HG03439 (cell line): ENCODE results near the gene PLA2G2D.
"Not testable (repeated sequence)": the region's sequence is repeated elsewhere in the genome, so short reads cannot be mapped to it uniquely, and the experiment has no call there.

Experiments used
- ATAC-seq: cut with Tn5 transposase; IDR thresholded peaks from one replicate; pipeline ENCODE4 v1.9.1; 2021; ENCODE audit warnings: mild to moderate bottlenecking, moderate library complexity; ENCODE audit not compliant: unreplicated experiment

Gene PLA2G2D

GRCh38 chr1:20143318-20143717 lies 24.0 kb upstream of the PLA2G2D start:
- no peak for ATAC-seq

- no peak for ATAC-seq
Measured at GRCh38 chr1:20142001-20142710, 22.8 kb upstream of the PLA2G2D start.

DNA sequence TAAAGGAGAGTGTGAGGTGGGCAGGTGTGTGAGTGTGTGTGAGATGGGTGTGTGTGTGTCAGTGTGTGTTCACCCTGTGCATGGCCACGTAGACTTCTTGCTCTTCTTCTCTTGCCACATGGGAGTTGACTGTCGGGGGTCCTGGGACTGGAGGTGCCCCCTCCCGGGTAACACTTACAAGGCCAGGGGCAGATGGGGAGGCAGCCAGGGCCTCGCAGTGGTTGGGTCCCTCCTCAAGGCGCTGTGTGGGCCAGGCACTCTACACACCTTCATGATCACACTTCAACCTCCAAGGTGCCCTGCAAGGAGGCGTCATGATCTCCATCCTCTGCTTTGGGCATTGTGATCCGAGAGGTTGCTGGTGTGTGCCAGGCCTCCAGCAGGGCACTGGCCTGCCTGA lies 22.1 kb upstream of the PLA2G2D start:
- no peak for ATAC-seq

DNA sequence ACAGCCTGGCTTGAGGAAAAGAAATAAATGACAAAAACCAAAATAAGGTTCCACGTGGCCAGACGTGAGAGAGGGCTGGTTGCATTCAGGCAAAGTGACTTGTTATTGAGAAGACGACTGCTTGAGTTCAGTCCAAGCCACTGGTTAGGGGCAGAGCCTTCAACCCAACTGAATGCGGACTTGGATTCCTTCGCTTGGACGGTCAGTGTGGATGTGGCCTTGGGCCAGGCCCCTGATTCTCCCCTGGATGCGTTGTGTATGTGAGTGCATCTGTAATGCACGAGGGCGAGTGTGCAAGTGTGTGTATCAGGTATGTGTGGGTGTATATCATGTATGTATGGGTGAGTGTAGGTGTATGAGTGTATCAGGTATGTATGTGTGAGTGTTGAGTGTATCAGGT lies 21.7 kb upstream of the PLA2G2D start:
- no peak for ATAC-seq

DNA sequence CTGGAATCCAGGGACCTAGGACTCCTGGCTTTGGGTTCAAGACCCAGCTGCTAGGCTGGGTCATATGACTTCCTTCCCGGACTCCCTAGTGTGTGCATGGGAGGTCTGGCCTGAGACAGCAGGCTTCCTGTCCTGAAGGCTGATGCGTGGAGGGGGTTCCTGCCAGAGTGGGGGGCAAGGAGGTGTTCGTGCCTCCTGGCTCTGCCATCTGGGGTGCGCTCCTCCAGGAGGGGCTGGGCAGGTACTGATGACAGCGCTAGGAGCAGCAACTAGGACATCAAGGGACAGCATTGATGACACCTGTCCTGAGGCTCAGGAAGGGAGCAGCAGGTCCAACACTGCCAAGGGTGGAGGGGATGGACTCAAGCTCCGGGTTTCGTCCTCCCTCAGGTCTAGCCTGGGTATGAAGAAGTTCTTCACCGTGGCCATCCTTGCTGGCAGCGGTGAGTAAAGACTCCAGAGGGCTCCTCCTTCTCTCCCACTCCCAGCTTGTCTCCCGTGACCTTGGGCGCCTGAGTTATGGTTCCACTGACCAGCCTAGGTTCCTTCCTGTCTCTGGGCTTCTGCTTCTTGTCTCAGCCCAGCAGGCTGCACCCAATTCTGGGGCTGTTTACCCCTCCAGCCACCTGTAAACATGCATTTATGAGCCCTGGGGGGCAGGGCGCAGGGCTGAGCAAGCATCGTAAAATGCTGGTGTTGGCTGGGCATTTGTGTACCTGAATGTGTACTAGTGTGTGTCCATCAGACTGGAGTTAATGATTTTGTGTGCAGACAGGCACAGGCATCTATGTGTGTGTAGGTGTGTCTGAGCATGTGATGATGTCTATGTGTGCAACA lies 20.7 kb upstream of the PLA2G2D start:
- no peak for ATAC-seq

- no peak for ATAC-seq
Measured at GRCh38 chr1:20138961-20139550, 19.7 kb upstream of the PLA2G2D start, which contains the start of gene PLA2G2F. TSS of gene PLA2G2F (plus strand) at chr1:20139323. CDS start at chr1:20139428, 105 bp downstream.

- ATAC-seq = no peak
Measured at GRCh38 chr1:20138346-20138745, 19.0 kb upstream of the PLA2G2D start.

DNA sequence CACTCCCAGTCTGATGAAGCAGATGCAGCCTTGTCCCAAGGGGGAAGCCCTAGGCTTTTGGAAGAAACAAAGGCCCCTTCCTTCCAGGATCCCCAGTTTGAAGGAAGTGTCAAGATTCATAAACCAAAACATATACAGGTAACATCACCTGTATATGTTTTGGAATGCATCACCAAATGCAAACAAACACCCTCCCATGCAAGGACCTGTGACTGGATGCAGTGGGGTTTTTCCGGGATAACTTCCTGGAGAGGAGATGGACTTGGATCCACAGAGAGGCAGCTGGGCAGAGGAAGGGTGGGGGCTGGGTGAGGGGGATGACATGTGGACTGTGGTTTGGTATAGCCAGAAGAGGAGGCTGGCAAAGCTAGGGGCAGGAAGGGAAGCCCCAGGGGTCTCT lies 18.3 kb upstream of the PLA2G2D start:
- no peak for ATAC-seq

DNA sequence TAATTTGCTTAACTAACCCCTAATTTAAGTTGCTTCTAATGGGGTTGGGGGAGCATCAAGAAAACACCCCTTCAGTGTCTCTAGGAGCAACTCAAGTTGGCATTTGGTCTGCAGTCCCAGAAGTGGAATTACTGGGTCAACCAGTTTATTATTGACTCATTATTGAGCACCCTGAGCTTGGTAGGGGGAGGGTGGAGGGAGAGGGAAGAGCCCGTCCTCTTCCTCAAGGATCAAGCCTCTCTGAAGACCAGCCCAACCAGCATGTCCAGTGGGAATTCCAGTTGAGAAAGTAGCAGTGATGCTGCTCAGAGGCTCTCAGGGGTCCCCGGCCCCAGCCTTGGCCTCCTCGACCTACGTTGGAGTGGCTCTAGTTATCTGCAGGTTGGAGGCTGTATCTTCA lies 17.7 kb upstream of the PLA2G2D start:
- ATAC-seq = no peak

DNA sequence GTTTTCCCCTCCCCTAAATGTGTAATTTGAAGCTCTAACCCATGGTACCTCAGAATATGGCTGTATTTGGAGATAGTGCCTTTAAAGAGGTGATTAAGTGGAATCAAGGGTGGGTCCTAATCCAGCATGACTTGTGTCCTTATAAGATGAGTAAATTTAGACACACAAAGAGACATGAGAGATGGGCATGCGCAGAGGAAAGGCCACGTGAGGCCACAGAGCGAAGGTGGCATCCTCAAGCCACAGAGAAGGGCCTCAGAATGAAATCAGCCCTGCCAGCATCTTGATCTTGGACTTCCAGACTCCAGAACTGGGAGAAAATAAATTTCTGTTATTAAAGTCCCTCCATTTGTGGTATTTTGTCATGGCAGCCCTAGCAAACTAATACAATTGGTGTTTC lies 16.9 kb upstream of the PLA2G2D start:
- ATAC-seq = no peak

DNA sequence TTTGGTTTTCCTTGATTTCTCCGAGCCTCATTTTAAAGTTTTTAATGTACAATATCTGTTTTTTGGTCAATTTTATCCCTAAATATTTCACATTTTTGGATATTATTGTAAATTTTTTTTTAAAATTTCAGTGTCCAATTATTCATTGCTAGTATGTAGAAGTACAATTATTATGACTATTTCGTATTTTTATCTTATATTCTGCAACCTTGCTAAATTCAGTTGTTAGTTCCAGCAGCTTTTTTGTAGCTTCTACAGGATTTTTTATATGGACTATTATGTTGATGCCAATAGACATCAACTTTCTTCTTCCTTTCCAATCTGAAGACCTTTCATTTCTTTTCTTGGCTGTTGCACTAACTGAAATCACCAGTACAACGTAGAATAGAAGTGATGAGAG lies 15.7 kb upstream of the PLA2G2D start:
- ATAC-seq = no peak

GRCh38 chr1:20130518-20130917 lies 11.2 kb upstream of the PLA2G2D start:
- ATAC-seq = not testable (repeated sequence)

DNA sequence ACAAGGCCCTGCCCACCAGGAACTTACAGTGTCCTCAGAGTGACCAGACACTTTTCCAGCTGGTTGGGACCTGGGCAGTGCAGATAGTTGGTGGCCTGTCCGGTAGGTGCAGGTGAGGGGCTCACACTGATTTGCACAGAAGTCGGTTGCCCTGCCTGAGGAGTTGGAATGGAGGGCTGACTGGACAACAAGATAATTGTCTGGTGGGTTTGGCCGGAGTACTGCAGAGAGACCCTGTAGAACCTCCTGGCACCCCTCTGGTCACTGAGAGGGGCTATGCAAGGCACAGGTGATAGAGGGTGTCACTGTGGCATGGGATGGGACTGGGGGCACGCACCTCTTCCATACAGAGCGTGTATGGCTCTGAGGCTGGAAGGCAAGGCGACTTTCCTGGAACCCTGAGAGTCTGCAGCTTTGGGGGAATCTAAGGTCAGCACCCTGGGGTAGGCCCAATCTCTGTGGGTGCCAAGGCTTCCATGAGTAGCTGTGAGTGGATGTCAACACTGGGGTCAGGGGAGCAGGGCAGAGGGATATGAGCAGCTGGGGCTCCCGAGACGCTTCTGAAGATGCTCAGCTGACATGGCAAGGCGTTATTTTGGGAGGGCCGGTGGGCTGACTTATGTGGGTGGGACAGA lies 7.6 kb upstream of the PLA2G2D start:
- ATAC-seq = no peak

- peak; percentile 63 for ATAC-seq
Measured at GRCh38 chr1:20126041-20126805, 6.9 kb upstream of the PLA2G2D start.

DNA sequence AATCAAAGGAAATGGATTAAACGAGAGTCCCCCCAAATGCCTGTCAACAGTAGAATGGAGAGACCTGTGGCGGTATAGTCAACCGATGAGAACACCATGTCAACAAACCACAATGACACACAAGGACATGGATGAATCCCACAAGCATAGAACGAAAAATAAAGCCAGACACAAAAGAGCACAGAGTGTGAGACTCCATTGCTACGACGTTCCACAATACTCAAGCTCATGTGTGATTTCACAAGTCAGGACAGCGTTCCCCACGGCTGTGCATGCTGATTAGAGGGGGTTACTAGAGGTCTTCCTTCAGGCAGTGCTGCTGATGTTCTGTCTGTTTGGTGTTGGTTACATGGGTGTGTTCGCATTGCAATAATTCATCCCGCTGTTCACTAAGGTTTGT lies 5.8 kb upstream of the PLA2G2D start:
- ATAC-seq = no peak

GRCh38 chr1:20124456-20125057 lies 5.2 kb upstream of the PLA2G2D start:
- ATAC-seq = no peak

GRCh38 chr1:20123722-20124455 lies 4.6 kb upstream of the PLA2G2D start:
- no peak for ATAC-seq

DNA sequence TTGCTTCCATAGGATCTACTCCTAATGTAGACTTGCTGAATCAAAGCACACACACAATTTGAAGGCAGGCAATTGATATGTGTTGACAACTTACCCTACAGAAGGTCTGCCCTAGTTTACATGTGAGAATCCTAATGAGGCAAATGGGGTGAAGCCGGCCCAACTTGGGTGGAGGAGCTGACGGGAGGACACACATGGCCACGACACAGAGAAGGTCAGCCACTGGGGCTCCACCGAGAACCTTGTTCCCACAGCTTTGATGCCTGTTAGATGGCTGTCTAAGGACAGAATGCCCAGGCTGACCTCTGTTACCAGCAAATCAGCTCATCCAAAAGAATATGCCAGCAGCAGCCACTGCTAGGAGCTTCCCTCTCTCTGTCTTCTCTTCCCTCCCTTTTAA lies 1.5 kb upstream of the PLA2G2D start:
- no peak for ATAC-seq

DNA sequence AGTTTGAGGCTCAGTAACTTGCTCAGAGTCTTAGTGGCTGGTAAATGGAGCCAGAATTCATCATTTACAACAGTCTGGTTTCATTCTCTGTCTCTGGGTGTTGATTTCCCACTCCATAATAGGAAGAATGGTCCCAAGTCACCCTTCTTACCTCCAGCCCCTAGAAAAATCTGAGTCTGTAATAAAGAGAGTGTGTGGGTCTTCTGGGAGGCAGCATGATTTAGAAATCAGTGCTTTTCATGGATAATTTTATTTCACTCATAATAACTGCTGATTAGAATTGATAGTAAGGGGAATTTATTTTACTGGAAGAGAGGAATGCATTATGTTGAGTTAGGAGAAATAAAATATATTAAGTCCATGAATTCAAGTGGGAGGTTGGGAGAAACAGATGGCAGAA lies 2.1 kb downstream of the PLA2G2D start:
- ATAC-seq = no peak

- no peak for ATAC-seq
Measured at GRCh38 chr1:20115916-20116315, 3.4 kb downstream of the PLA2G2D start.
